HEK293T (cell line): Measurements from ENCODE around the gene IRAK3.

ENCODE experiments used
- CTCF ChIA-PET: fragments of 350-600 bp; formaldehyde crosslinking; extraction: SDS; loops from one replicate; lab custom pipeline; 2021; ENCODE audit warnings: antibody characterized with exemption, inconsistent platforms; lab: Yijun Ruan, JAX
- POLR2A ChIA-PET: fragments of 350-600 bp; formaldehyde crosslinking; extraction: SDS; loops from one replicate; lab custom pipeline; 2020; ENCODE audit warnings: antibody characterized with exemption, inconsistent platforms; lab: Yijun Ruan, JAX
- DNase-seq: peaks from one replicate; pipeline ENCODE4 v3.0.0; 2012; ENCODE audit warnings: mixed read lengths; ENCODE audit errors: extremely low spot score
- ARNT ChIP-seq: fragments of 450-650 bp; IDR thresholded peaks from 2 replicates; pipeline ENCODE4 v1.6.1; 2017; ENCODE audit warnings: mild to moderate bottlenecking
- BHLHE40 ChIP-seq: fragments of 450-650 bp; IDR thresholded peaks from 2 replicates; pipeline ENCODE4 v1.6.1; 2016; ENCODE audit warnings: mild to moderate bottlenecking, moderate library complexity, borderline replicate concordance
- CTBP1 ChIP-seq: fragments of 450-650 bp; IDR thresholded peaks from 2 replicates; pipeline ENCODE4 v1.6.1; 2016; ENCODE audit warnings: borderline replicate concordance
- ELF4 ChIP-seq: fragments of 450-650 bp; IDR thresholded peaks from 2 replicates; pipeline ENCODE4 v1.6.1; 2017; ENCODE audit warnings: antibody characterized with exemption
- FOXA1 ChIP-seq: fragments of 450-650 bp; IDR thresholded peaks from 2 replicates; pipeline ENCODE4 v1.6.1; 2016; ENCODE audit warnings: mild to moderate bottlenecking
- FOXK2 ChIP-seq: fragments of 450-650 bp; IDR thresholded peaks from 2 replicates; pipeline ENCODE4 v1.6.1; 2016; ENCODE audit warnings: mild to moderate bottlenecking
- FOXM1 ChIP-seq: fragments of 450-650 bp; IDR thresholded peaks from 2 replicates; pipeline ENCODE4 v1.6.1; 2017; ENCODE audit warnings: mild to moderate bottlenecking, borderline replicate concordance
- HDGF ChIP-seq: fragments of 450-650 bp; IDR thresholded peaks from 2 replicates; pipeline ENCODE4 v1.6.1; 2017; ENCODE audit warnings: antibody characterized with exemption, borderline replicate concordance
- L3MBTL2 ChIP-seq: fragments of 450-650 bp; conservative IDR thresholded peaks from 2 replicates; pipeline ENCODE4 v1.6.1; 2016; ENCODE audit warnings: mild to moderate bottlenecking
- LEF1 ChIP-seq: fragments of 450-650 bp; IDR thresholded peaks from 2 replicates; pipeline ENCODE4 v1.6.1; 2017; ENCODE audit warnings: mild to moderate bottlenecking, borderline replicate concordance
- NFRKB ChIP-seq: fragments of 450-650 bp; IDR thresholded peaks from 2 replicates; pipeline ENCODE4 v1.6.1; 2016; ENCODE audit warnings: mild to moderate bottlenecking, moderate library complexity
- SP1 ChIP-seq: fragments of 450-650 bp; IDR thresholded peaks from 2 replicates; pipeline ENCODE4 v1.6.1; 2017
- SUZ12 ChIP-seq: fragments of 450-650 bp; IDR thresholded peaks from 2 replicates; pipeline ENCODE4 v1.6.1; 2016; ENCODE audit warnings: mild to moderate bottlenecking
- TARDBP ChIP-seq: fragments of 450-650 bp; IDR thresholded peaks from 2 replicates; pipeline ENCODE4 v1.6.1; 2016
- ZNF384 ChIP-seq: fragments of 450-650 bp; IDR thresholded peaks from 2 replicates; pipeline ENCODE4 v1.6.1; 2016
- TF ChIP-seq, protein P1 (sequence below): fragments of 450-650 bp; IDR thresholded peaks from 2 replicates; pipeline ENCODE4 v1.6.1; 2016

IRAK3 gene

GRCh38 chr12:66288121-66288520 is 99.1 kb downstream of the IRAK3 start:
- TF ChIP-seq ARNT (no peak), CTBP1 (no peak), NFRKB (no peak), ELF4 (no peak), FOXM1 (no peak), L3MBTL2 (no peak), ZNF384 (no peak), LEF1 (no peak), SUZ12 (no peak), TARDBP (no peak), SP1 (no peak)
- TF ChIP-seq, protein P1, sequence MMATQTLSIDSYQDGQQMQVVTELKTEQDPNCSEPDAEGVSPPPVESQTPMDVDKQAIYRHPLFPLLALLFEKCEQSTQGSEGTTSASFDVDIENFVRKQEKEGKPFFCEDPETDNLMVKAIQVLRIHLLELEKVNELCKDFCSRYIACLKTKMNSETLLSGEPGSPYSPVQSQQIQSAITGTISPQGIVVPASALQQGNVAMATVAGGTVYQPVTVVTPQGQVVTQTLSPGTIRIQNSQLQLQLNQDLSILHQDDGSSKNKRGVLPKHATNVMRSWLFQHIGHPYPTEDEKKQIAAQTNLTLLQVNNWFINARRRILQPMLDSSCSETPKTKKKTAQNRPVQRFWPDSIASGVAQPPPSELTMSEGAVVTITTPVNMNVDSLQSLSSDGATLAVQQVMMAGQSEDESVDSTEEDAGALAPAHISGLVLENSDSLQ = no peak
- POLR2A ChIA-PET = interaction anchor here (0.5 kb wide), 1 partner anchor 15 kb away, joined by 3 read pairs; no protein-coding TSS in a partner anchor
- no peak for DNase-seq
- CTCF ChIA-PET = interaction anchor here (0.6 kb wide), 1 partner anchor 15 kb away, joined by 4 read pairs; no protein-coding TSS in a partner anchor

- DNase-seq = no peak
- TF ChIP-seq BHLHE40 (no peak), SP1 (no peak), LEF1 (no peak), NFRKB (no peak), FOXK2 (no peak), ZNF384 (no peak), FOXM1 (no peak), L3MBTL2 (no peak), SUZ12 (no peak), ELF4 (no peak), CTBP1 (no peak), ARNT (no peak), HDGF (no peak), TARDBP (no peak)
- TF ChIP-seq, protein P1 = no peak
- CTCF ChIA-PET = no interaction called here
- POLR2A ChIA-PET = no interaction called here
These were observed 100.5 kb downstream of the IRAK3 start for GRCh38 chr12:66289485-66289884.

GRCh38 chr12:66290716-66291200 is 101.7 kb downstream of the IRAK3 start:
- no peak for DNase-seq
- CTCF ChIA-PET = no interaction called here
- POLR2A ChIA-PET = no interaction called here
- no peak for TF ChIP-seq L3MBTL2
- TF ChIP-seq SUZ12 = no peak
- no peak for TF ChIP-seq ARNT
- TF ChIP-seq HDGF = no peak
- no peak for TF ChIP-seq ZNF384
- no peak for TF ChIP-seq NFRKB
- no peak for TF ChIP-seq SP1
- no peak for TF ChIP-seq LEF1
- no peak for TF ChIP-seq ELF4
- TF ChIP-seq BHLHE40 = no peak
- TF ChIP-seq TARDBP = no peak
- TF ChIP-seq, protein P1 = no peak
- TF ChIP-seq FOXA1 = no peak
- no peak for TF ChIP-seq CTBP1
- TF ChIP-seq FOXM1 = no peak
- TF ChIP-seq FOXK2 = no peak

DNA sequence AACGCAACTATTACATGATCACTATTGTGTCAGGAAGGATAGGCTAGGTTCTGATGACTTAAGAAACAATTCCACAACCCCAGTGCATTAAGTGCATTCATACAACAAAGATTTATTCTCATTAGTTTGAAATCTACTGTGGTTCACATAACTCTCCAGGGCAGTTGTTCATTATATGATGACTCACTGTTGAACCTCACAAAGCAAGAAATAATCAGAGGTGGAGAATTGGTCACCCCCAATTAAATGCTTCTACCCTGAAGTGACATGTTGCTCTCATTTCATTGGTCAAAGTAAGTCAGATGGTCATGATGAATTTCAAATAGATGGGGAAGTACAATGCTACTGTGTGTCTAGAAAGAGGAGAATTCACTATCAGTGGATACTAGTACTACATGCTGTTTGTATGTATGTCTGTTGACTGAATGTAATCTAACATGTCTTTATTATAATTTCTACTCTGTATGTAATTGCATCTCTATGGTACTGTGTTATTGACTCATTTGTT is 107.2 kb downstream of the IRAK3 start:
- ChIA-PET CTCF (no interaction called here), POLR2A (no interaction called here)
- DNase-seq = no peak
- TF ChIP-seq SP1 (no peak), HDGF (no peak), TARDBP (no peak), ZNF384 (no peak), BHLHE40 (no peak), ELF4 (no peak), SUZ12 (no peak), FOXA1 (no peak), FOXM1 (no peak), ARNT (no peak)
- TF ChIP-seq, protein P1 = no peak

- POLR2A ChIA-PET = no interaction called here
- TF ChIP-seq FOXK2 = no peak
- TF ChIP-seq ELF4 = no peak
- TF ChIP-seq ARNT = no peak
- no peak for TF ChIP-seq ZNF384
- TF ChIP-seq SUZ12 = no peak
- no peak for TF ChIP-seq NFRKB
- TF ChIP-seq LEF1 = no peak
- TF ChIP-seq L3MBTL2 = no peak
- TF ChIP-seq TARDBP = no peak
- TF ChIP-seq FOXA1 = no peak
- TF ChIP-seq HDGF = no peak
- TF ChIP-seq, protein P1 = no peak
- TF ChIP-seq FOXM1 = no peak
- TF ChIP-seq BHLHE40 = no peak
- DNase-seq = no peak
- CTCF ChIA-PET = no interaction called here
These were observed 108.1 kb downstream of the IRAK3 start for GRCh38 chr12:66297080-66297479.
